HG03025 (cell line): Measurements from ENCODE around the gene GPR108.
"Not testable (repeated sequence)": the region's sequence is repeated elsewhere in the genome, so short reads cannot be mapped to it uniquely, and the experiment has no call there.

Source experiments
- ATAC-seq: cut with Tn5 transposase; IDR thresholded peaks from one replicate; pipeline ENCODE4 v1.9.1; 2021; ENCODE audit warnings: mild to moderate bottlenecking, moderate library complexity; ENCODE audit not compliant: unreplicated experiment, low FRiP score

Gene GPR108

DNA sequence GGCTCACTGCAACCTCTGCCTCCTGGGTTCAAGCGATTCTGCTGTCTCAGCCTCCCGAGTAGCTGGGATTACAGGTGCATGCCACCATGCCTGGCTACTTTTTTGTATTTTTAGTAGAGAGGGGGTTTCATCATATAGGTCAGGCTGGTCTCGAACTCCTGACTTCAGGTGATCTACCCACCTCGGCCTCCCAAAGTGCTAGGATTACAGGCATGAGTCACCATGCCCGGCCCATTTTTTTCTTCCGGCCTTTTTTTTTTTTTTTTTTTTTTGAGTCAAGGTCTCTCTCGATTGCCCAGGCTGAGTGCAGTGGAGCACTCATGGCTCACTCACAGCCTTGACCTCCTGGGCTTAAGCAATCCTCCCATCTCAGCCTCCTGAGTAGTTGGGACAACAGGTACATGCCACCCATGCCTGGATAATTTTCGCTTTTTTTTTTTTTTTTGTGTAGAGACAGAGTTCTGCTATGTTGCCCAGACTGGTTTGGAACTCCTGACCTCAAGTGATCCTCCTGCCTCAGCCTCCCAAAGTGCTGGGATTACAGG, 24.9 kb upstream of the GPR108 start:
- ATAC-seq, result not testable (repeated sequence)

DNA sequence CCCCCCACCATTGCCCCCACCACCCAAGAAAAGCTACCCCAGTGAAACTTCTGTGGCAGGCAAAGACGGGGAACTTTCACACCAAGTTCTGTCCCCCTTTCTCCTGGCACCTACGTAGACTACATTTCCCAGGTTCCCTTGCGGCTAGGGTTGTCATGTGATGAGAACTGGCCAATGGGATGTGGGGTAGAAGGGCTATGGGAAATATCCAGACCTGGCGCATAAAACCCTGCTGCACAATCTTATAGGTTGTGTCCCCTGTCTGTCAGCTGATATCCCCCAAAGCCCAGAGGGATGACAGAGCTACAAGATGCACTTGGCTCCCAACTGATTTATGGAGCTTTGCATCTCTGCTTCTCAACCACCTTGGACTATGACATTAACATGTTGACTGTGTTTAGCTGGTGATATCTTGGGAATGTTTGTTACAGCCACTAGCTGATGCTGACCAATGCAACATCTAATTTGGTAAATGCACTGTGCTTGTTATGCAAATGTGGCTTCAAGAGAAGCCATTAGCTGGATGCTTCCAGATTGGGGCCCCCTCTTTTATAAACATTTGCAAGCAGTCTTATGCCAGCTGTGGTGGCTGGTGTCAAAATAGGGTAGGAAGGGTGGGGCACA, 23.8 kb upstream of the GPR108 start:
- ATAC-seq, result no peak

DNA sequence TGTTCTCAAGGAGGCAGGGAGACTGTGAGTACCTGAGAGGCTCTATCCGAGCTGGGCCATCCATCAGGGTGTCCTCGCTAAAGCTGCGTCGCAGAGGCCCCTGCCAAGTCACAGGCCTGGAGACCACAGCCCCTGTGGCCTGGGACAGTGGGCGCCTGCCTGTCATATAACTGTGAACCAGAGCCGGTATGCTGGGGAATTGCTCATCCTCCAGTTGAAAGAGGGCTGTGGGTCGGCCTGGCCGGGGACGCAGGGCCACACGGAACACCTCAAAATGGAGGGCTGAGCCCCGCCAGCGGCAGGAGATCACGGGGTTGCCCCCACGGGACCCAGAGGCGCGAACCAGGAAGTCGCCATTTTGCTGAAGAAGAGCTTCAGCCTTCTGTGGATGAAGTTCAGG, 23.2 kb upstream of the GPR108 start:
- ATAC-seq, result no peak

DNA sequence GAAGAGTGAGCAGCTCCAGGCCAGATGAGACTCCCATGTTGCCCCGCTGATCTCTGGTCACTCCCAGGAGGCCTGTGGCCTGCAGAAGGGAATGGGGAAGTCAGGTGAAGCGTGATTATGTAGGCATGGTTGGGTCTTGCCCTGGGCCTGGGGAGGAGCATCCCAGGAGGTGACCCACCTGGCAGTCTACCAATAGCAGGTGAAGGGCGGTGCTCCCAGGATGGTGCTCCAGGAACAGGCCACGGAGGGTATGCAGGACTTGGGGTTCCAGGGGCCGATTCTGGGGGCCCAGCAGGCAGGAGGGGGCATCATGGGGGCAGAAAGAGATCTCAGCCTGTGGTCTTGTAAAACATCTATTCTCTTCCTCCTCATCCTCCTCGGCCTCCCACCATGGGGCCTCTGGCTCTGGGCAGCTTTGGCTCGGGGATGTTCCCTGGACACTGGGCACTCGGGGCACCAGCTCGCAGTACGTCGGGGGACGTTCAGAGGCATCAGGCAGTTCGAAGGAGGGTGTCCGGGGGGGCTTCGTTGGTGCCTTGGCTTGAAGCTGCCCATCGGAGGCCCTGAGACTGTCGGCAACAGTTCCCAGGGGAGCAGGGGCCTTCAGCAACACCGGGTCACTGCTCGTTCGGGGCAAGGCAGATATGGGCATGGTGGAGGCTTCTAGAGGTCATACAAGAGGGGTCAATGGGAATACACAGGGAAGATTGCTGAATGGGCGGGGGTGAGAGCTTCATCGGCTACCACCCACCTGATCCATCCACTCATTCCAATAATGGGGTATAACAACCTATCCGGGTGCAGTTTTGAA, 17.5 kb upstream of the GPR108 start:
- no peak for ATAC-seq

DNA sequence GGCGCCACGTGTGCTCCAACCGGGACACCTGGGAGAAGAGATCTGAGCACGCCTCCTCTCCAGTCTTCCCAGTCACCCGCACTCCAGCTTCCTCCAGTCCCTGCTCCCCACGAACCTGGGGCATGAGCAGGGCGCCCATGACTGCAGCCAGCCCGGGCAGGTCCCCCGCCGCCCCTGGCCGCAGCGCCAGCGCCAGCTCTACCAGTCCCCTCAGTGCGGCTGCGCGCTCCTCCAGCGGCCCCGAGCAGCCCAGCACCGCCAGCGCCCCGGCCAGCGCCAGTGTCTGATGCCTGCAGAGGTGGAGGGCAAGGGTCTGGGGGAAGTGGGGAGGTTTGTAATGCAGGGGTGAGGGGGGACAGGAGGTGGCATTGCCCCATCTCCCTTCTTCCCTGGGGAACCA, 16.8 kb upstream of the GPR108 start:
- ATAC-seq, result no peak

DNA sequence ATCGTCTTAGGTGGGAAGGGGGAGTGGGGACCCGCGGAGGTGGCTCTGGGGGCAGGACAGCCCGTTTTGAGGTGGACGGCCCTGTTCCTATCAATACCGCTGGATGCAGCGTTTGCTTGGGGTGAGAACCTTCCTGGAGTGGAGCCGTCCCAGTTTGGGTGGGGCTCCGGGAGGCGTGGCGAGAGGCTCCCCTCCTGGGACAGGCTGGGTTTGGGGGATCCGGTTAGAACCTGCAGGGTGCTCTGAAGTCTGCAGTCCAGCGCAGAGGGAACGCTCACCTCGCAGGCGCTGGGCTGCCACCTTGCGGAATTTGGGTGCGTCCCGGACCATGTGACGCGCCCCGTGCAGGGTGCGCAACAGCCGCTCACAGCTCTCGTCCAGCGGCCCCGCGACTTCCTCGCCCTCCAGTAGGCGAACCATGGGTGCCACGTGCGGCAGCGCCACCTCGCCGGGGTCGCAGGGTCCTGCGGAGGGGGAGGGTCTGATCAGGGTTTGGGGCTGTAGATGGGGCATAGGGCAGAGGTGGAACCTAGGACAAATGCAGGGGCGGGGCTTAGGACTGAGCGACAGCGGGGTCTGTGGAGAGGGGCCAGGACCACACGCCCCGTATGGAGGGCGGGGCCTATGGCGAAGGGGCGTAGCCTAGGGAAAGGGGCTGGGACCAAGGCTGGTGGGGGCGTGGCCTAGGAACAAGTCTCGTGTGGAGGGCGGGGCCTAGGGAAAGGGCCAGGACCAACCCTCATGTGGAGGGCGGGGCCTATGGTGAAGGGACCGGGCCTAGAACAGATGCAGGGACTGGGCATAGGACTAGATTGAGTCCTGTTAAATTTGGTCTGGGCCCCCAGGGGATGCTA, 16.0 kb upstream of the GPR108 start:
- peak; percentile 55 for ATAC-seq

DNA sequence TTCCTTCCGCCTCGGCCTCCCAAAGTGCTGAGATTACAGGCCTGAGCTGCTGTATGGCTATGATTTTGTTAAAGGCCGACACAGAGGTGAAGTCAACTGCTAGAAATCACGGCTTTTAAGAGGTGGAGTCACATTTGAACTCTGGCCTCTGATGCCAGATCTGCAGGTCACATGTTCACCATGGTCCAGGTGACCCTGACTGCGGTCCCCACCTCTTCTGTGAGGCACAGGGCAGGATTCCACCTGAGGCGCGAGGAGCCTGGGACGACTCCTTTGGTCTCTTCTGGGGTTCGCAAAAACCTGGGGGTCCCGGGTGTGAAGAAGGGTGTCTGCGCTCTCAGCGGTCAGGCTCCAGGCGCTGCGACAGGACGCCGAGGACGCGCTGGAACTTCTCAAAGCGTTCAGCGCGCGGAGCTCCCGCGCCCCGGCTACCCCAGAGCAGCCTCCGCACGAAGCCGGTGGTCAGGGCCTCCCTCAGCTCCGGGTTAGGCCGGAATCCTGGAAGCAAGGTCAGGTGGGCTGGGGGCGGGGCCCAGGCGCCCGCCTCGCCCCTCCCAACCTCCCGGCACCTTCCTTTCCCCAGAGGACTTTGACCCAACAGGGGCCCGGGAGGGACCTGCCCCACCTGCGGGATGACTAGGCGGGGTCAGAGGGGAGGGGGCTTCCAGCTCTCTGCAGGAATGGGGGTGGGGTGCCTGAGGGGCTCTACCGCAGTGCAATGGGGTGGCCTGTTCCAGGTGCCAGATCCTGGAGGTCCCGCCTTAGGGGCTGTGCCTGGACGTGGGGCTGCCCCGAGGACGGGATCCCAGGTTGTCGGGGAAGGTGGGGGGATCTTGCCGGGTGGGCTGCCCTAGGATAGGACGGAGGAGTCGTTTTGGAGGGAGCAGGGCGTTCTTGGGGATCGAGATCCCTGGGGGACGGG, 15.1 kb upstream of the GPR108 start:
- no peak for ATAC-seq

DNA sequence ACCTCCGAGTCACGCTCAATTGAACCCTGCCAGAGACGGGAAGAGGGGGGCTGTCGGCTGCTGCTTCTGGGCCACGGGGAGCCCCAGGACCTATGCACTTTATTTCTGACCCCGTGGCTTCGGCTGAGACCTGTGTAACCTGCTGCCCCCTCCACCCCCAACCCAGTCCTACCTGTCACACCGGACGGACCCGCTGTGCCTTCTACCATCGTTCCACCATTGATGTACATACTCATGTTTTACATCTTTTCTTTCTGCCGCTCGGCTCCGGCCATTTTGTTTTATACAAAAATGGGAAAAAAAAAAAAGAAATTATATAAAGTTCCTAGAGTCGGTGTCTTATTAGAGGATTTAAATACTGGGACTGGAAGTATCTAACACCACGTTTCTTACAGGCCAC, 13.8 kb upstream of the GPR108 start:
- ATAC-seq, result no peak

DNA sequence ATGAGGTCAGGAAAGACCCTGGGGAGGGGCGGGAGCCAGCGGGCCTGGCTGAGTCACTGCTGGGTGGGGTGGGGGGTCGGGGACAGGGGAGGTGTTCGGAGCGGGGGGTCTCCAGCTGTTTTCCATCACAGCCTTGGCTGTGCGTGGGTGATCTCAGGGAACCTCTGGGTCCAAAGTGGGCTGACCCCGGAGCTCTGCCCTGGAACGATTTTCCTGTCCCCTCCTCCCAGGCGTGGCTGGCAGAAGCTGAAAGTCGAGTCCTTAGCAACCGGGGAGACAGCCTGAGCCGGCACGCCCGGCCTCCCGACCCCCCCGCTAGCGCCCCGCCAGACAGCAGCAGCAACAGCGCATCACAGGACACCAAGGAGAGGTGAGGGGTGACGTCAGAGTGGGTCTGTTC, 12.7 kb upstream of the GPR108 start:
- no peak for ATAC-seq

DNA sequence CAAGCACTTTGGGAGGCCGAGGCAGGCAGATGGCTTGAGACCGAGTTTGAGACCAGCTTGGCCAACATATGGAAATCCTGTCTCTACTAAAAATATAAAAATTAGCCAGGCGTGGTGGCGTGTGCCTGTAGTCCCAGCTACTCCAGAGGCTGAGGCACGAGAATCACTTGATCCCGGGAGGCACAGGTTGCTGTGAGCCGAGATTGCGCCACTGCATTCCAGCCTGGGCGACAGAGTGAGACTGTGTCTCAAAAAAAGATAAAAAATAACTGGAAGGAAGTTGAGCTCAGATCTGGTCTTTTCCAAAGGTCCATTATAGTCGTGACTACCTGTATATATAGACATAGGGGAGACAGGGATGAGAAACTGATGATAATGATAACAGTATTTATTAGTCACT, 11.2 kb upstream of the GPR108 start:
- not testable (repeated sequence) for ATAC-seq

DNA sequence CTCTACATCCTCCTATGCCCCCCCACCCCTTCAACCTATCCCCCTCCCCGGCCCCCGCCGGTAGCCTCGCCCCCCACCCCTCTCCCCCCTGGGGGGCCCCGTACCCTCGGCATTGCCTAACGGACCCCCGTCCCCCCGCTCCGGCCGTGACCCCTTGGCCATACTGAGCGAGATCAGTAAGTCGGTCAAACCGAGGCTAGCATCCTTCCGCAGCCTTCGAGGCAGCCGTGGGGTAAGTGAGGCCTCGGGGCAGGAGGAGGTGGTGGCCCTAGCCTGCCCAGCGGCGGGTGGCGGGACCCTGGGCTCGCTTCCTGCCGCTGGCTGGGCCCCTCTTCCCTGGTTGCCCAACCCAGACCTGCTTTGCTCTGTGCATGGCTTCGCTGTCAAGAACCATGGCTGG, 8.6 kb upstream of the GPR108 start:
- ATAC-seq, result no peak

DNA sequence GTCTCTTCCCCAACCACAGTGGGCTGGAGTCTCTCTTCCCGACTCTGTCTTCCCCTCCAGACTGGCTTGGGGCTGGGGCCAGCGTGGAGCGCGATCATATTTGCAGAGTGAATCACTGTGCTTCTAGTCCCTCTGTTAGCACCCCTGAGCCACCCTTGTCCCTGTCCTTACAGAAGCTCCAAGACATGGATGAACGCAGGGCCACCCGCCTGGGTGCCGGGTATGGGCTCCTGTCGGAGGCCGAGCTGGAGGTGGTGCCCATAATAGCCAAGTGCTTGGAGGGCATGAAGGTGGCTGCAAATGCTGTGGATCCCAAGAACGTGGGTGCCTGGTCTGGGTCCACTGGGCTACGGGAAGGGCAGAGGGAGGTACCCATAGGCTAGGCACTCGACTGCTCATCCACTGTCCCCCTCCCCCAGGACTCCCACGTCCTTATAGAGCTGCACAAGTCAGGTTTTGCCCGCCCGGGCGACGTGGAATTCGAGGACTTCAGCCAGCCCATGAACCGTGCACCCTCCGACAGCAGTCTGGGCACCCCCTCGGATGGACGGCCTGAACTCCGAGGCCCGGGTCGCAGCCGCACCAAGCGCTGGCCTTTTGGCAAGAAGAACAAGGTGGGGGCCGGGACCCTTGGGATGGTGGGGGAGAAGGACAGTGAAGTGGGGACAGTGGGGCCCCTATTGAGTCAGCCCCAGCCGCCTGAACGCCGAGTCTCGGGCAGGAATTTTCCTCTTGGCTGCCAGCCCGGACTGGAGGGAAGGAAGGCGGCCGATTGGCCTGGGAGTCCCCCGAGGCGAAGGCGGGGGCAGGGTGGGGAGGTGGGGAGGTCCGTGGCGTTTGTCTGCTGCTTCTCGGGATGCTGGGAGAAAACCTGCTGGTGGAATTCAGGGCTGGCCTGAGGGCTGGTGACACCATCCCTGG, 7.3 kb upstream of the GPR108 start:
- no peak for ATAC-seq

DNA sequence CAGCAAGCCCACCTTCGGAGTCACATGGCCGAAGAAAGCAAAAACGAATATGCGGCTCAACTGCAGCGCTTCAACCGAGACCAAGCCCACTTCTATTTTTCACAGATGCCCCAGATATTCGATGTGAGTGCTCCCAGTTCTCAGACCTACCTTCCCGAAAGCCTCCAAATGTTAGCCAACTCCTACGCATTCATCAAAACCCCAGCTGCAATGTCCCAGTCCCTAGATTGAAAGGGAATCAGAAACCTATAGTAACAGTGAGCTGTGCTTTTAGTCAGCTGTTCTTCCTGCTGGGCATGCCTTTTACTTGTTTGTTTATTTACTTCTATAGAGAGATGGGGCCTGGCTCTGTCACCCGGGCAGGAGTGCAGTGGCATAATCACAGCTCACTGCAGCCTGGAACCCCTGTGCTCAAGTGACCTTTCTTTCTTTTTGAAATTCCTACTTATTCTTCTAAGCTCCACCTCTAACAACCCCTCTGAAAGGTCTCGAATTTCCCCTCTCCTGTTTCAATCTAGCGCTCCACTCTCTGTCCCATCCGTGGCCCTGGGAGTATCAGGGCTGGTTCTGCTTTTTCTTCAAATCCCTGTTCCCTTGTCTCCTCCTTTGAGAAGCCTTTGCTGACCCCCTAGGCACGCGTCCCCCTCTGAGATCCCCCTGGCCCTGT, 6.5 kb upstream of the GPR108 start:
- ATAC-seq, result no peak

DNA sequence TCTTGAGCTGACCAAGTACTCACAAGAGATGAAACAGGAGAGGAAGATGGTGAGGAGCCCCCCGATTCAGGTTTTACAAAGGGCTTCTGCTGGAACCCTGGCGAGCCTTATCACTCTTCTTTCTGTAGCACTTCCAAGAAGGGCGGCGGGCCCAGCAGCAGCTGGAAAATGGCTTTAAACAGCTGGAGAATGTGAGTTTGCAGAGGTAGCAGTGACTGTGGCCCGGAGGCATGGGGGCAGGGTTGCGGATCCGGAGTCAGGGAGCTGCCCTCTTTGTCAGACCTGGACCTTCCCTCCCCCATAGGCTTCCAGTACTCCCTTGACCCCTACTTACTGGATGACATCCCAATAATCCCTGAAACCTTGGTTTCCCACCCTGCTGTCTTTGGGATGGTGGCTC, 5.7 kb upstream of the GPR108 start:
- ATAC-seq, result no peak

DNA sequence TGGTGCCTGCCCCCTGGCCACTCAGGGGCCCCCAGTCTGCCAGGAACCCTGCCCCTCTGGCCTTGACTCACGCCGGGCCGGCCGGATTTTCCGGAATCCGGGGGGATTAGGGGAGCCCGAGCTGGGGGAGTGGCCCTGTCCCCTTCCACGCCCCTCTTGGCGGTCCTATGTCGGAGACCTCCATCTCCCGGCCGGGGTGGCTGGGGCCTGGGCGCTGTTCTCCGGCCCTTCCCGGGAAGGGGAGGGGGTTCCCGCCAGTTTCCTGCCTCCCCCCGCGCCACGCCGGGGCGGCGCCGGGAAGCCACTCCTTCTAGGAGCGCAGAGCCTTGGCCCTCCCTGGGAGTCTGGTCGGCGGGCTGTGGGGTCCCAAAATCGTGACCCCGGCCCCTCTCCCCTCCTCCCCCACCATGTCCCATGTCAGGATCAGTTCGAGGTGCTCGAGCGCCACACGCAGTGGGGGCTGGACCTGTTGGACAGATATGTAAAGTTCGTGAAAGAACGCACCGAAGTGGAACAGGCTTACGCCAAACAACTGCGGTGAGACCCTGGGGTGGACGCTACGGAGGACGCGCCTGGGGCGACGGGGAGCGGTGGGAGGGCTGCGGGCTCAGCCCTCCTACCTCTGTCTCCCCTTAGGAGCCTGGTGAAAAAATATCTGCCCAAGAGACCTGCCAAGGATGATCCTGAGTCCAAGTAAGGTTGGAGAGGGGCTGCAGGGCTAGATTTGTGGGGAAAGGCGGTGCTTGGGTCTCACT, 3.4 kb upstream of the GPR108 start:
- ATAC-seq, result no peak

DNA sequence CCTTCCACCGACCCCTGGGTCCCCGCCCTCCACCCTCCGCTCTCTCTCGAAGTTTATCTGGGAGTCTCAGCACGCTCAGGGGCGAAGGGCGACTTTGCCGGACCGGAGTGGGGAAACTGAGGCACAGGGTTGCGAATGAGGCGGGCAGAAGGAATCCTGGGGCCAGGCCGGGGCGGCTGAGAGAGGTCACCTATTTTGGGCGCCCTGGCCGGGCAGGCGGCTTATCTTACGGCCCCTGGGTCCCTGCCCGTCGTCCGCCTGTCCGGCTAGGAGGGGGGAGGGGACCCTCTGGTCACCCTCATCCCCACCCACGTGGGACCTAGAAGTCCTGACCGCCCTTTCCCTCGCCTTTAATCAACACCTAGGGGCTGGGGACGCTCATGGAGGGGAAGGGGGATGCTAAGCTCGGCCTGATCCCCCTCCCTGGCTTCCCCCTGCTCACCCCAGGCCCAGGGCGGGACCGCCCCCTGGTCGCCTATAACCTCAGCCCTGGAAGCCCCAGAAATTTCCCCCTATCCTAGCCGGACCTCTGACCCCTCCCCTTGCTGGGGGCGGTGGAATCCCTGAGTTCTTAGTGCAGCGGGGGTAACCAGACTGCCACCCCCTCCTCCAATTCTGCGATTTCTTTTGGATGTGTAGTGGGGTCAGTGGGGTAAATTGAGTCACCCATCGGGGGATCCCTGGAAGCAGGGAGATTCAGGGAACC, 2.7 kb upstream of the GPR108 start:
- no peak for ATAC-seq

DNA sequence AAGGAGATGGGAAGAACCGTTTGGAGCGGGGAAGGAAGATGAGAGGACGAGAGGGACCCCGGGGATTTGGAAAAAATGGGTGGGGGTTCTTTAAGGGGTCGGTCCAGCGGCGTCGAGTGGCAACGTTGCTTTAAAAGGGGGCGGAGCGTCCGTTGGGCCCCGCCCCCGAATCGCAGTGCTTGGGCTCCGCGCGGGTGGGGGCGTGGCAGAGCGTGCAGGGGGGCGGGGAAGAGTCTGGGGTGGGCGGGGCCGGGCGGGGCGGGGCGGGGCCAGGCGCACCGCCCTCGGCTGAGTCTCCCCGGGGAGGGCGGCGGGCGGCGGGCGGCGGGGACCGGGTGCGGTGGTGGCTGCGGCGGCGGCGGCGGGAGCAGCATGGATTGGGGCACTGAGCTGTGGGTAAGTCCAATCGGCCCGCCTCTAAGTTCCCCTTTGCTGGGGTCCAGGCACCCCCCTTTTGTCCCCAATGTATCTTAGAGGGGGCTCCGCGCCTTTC, 2.1 kb upstream of the GPR108 start, which contains the start of gene TRIP10:
TRIP10 (plus strand) TSS at position 291 of the 493 bp plus-strand sequence; CDS start at position 373, 82 bp downstream.
- ATAC-seq, result no peak
